ENCODE measurements around the gene PRSS38. TPM values are rescaled to one million over a fixed set of nuclear protein-coding genes. Genes with fewer than 3 reads are reported as not detected.

Gene PRSS38
- polyA plus RNA-seq, 1 donor (not counting 4 experiments of a cell fraction or from before 2014, with no cell fraction given) = not detected

GRCh38 chr1:227794817-227795192 lies 20.7 kb upstream of the PRSS38 start:
- Histone ChIP-seq H3K4me2 (ENCODE audit: control insufficient read depth, extremely low read depth, insufficient read depth, low read depth, low read length) (no peak overlapping the region), H3K9me3 (ENCODE audit: control insufficient read depth, low read depth, low read length) (no peaks in the 10 kb centered on the region), H3K9me1 (ENCODE audit: control insufficient read depth, extremely low read depth, insufficient read depth, low read length) (no peaks in the 10 kb centered on the region), H3K27ac (ENCODE audit: control insufficient read depth, insufficient read depth, low read length) (no peak overlapping the region), H3K27me3 (ENCODE audit: control insufficient read depth, extremely low read depth, insufficient read depth, low read length) (peaks cover 17% of the 10 kb centered on the region), H3K4me1 (ENCODE audit: control insufficient read depth, extremely low read depth, insufficient read depth, low read length) (peaks cover 3% of the 10 kb centered on the region), H3K36me3 (ENCODE audit: control insufficient read depth in 2 of 2, extremely low read depth in 1 of 2, insufficient read depth in 2 of 2, low read length in 2 of 2) (no peaks in the 10 kb centered on the region), H4K20me1 (ENCODE audit: control insufficient read depth, extremely low read depth, insufficient read depth, low read length) (no peaks in the 10 kb centered on the region), H2AFZ (ENCODE audit: control insufficient read depth, low read length) (no peak overlapping the region), H3K9ac (ENCODE audit: control insufficient read depth, extremely low read depth, insufficient read depth, low read length) (no peak overlapping the region), H3K4me3 (ENCODE audit: control insufficient read depth in 2 of 3, extremely low read depth in 1 of 3, insufficient read depth in 2 of 3, low read depth in 1 of 3, low read length in 3 of 3) (no peak overlapping the region), H3K79me2 (ENCODE audit: control insufficient read depth, insufficient read depth, low read length) (no peaks in the 10 kb centered on the region)
- dilution Hi-C loops (cut with MboI; ENCODE audit: extremely low pct_ligation_motif_present, low sequenced_read_pairs) = loop anchor here (10.0 kb wide), 1 partner anchor 130 kb away; no protein-coding TSS in a partner anchor
- no peak for FAIRE-seq
- TF ChIP-seq EZH2 (IDR thresholded peaks at IDR 0.05; ENCODE audit: low read length) (no peak), CTCF (optimal IDR thresholded peaks at IDR 0.05 in 1 of 3, IDR thresholded peaks at IDR 0.05 in 1 of 3, conservative IDR thresholded peaks at IDR 0.05 in 1 of 3; ENCODE audit: extremely low read depth in 1 of 3, insufficient read depth in 2 of 3, low read length in 3 of 3) (no peak)
- DNase-seq (ENCODE audit: low read depth, low spot score) = no peak

- Histone ChIP-seq H3K27ac (ENCODE audit: control insufficient read depth, insufficient read depth, low read length) (no peak overlapping the region), H3K79me2 (ENCODE audit: control insufficient read depth, insufficient read depth, low read length) (no peaks in the 10 kb centered on the region), H3K9me1 (ENCODE audit: control insufficient read depth, extremely low read depth, insufficient read depth, low read length) (no peaks in the 10 kb centered on the region), H3K9me3 (ENCODE audit: control insufficient read depth, low read depth, low read length) (no peaks in the 10 kb centered on the region), H3K4me3 (ENCODE audit: control insufficient read depth in 2 of 3, extremely low read depth in 1 of 3, insufficient read depth in 2 of 3, low read depth in 1 of 3, low read length in 3 of 3) (no peak overlapping the region), H2AFZ (ENCODE audit: control insufficient read depth, low read length) (no peak overlapping the region), H3K9ac (ENCODE audit: control insufficient read depth, extremely low read depth, insufficient read depth, low read length) (no peak overlapping the region), H3K36me3 (ENCODE audit: control insufficient read depth in 2 of 2, extremely low read depth in 1 of 2, insufficient read depth in 2 of 2, low read length in 2 of 2) (no peaks in the 10 kb centered on the region), H4K20me1 (ENCODE audit: control insufficient read depth, extremely low read depth, insufficient read depth, low read length) (no peaks in the 10 kb centered on the region), H3K27me3 (ENCODE audit: control insufficient read depth, extremely low read depth, insufficient read depth, low read length) (peaks cover 17% of the 10 kb centered on the region), H3K4me1 (ENCODE audit: control insufficient read depth, extremely low read depth, insufficient read depth, low read length) (peaks cover 3% of the 10 kb centered on the region), H3K4me2 (ENCODE audit: control insufficient read depth, extremely low read depth, insufficient read depth, low read depth, low read length) (no peak overlapping the region)
- DNase-seq (ENCODE audit: low read depth, low spot score) = no peak
- no peak for FAIRE-seq
- TF ChIP-seq EZH2 (IDR thresholded peaks at IDR 0.05; ENCODE audit: low read length) (no peak), CTCF (optimal IDR thresholded peaks at IDR 0.05 in 1 of 3, IDR thresholded peaks at IDR 0.05 in 1 of 3, conservative IDR thresholded peaks at IDR 0.05 in 1 of 3; ENCODE audit: extremely low read depth in 1 of 3, insufficient read depth in 2 of 3, low read length in 3 of 3) (no peak)
- dilution Hi-C loops (cut with MboI; ENCODE audit: extremely low pct_ligation_motif_present, low sequenced_read_pairs) = loop anchor here (10.0 kb wide), 1 partner anchor 129 kb away; no protein-coding TSS in a partner anchor
These were observed 19.7 kb upstream of the PRSS38 start for GRCh38 chr1:227795732-227796131.
